DOHH2 (cell line): Measurements from ENCODE around the gene CAMK2D.

Experiments used
- CTCF ChIP-seq: fragments of 200-600 bp; sonication (generic); IDR thresholded peaks from one replicate; pipeline ENCODE4 v1.5.1; 2014; ENCODE audit warnings: antibody characterized with exemption, mild to moderate bottlenecking, low read depth, low read length; ENCODE audit not compliant: poor library complexity, severe bottlenecking
- EZH2phosphoT487 ChIP-seq: fragments of 200-600 bp; sonication (generic); IDR thresholded peaks from 2 replicates; pipeline ENCODE4 v1.6.1; 2017; ENCODE audit warnings: borderline replicate concordance, mild to moderate bottlenecking, antibody characterized with exemption, low read length, moderate library complexity, mixed read lengths

- TF ChIP-seq CTCF, result no peak
- no peak for TF ChIP-seq EZH2phosphoT487
Measured at GRCh38 chr4:113674251-113674650, 87.3 kb downstream of the CAMK2D start.
